Gastroesophageal sphincter (tissue), 4 donors: ENCODE measurements around the gene OTOS. TPM values are rescaled to one million over a fixed set of nuclear protein-coding genes. Genes with fewer than 3 reads are reported as not detected.
A peak's percentile ranks its signal among the peaks of the same experiment; 100 is the strongest.

Source experiments
- ATAC-seq: fragments of 150-250 bp; one replicate; pipeline ENCODE4 v1.9.1; 2016; ENCODE audit warnings: mild to moderate bottlenecking, moderate library complexity
- H3K27ac ChIP-seq, 4 donors: fragments of 200-600 bp; sonication (generic) in 3 of 4; 1 replicate in 3 of 4; 2 replicates in 1 of 4; pipeline ENCODE4 v1.5.1; 2016 to 2019
- H3K27me3 ChIP-seq: fragments of 200-600 bp; sonication (generic); one replicate; pipeline ENCODE4 v1.5.1; 2019
- H3K36me3 ChIP-seq, 2 donors: fragments of 200-600 bp; sonication (generic); one replicate each; pipeline ENCODE4 v1.5.1; 2019; ENCODE audit warnings: control low read depth in 1 of 2
- H3K4me1 ChIP-seq, 3 donors: fragments of 200-600 bp; sonication (generic); 1 replicate in 2 of 3; 2 replicates in 1 of 3; pipeline ENCODE4 v1.5.1; 2016 to 2019; ENCODE audit warnings: control low read depth in 2 of 3
- H3K4me3 ChIP-seq, 2 donors: fragments of 200-600 bp; sonication (generic); one replicate each; pipeline ENCODE4 v1.5.1; 2019; ENCODE audit warnings: mild to moderate bottlenecking in 1 of 2, moderate library complexity in 1 of 2
- H3K9me3 ChIP-seq, 3 donors: fragments of 200-600 bp; sonication (generic); one replicate each; pipeline ENCODE4 v1.5.1; 2017 to 2019; ENCODE audit warnings: control low read depth in 2 of 3
- EP300 ChIP-seq: sonication (generic); formaldehyde crosslinking; IDR thresholded peaks from one replicate; pipeline ENCODE4 v1.6.1; 2017; ENCODE audit warnings: antibody characterized with exemption, mild to moderate bottlenecking
- POLR2A ChIP-seq, 2 donors: fragments of 450-650 bp; IDR thresholded peaks; one replicate each; pipeline ENCODE4 v1.6.1; 2017; ENCODE audit warnings: antibody characterized with exemption in 2 of 2, mild to moderate bottlenecking in 2 of 2, moderate library complexity in 1 of 2
- POLR2AphosphoS5 ChIP-seq: sonication (generic); formaldehyde crosslinking; IDR thresholded peaks from one replicate; pipeline ENCODE4 v1.6.1; 2017; ENCODE audit warnings: antibody characterized with exemption
- WGBS, 2 donors: methylation state at CpG; one replicate each; pipeline ENCODE4 v1.1.5; 2018; ENCODE audit warnings: low coverage in 1 of 2; 5-methylcytosine and 5-hydroxymethylcytosine counted together
- total RNA-seq, 4 donors: library from RNA; depleted of rRNA; stranded (reverse); fragments of >200 nt; gene quantifications; one replicate each; pipeline ENCODE4 v1.1.0, GENCODE V29; 2016
- TF ChIP-seq, protein P1 (sequence below), 4 experiments: fragments of 200-600 bp in 2 of 4; fragments of 450-650 bp in 2 of 4; sonication (generic) in 1 of 4; IDR thresholded peaks; one replicate each; pipeline ENCODE4 v1.5.1; 2017 to 2019; ENCODE audit warnings: antibody characterized with exemption in 4 of 4, mild to moderate bottlenecking in 2 of 4, moderate library complexity in 2 of 4

Gene OTOS
- total RNA-seq, 4 donors from 2014 or later, result not detected

- 20% methylated on average over 1 of the region's 15 CpGs; no CpG with 5 or more reads in 1 of the 2 donors for WGBS, 2 donors
- Histone ChIP-seq H3K36me3 (no peaks in the 10 kb centered on the region), H3K27me3 (peaks cover 78% of the 10 kb centered on the region), H3K4me3 (no peak overlapping the region), H3K9me3 (no peaks in the 10 kb centered on the region), H3K27ac (no peak overlapping the region), H3K4me1 (no peaks in the 10 kb centered on the region)
- no peak for TF ChIP-seq POLR2A (IDR thresholded peaks at IDR 0.05)
- no peak for TF ChIP-seq EP300
- TF ChIP-seq, protein P1, sequence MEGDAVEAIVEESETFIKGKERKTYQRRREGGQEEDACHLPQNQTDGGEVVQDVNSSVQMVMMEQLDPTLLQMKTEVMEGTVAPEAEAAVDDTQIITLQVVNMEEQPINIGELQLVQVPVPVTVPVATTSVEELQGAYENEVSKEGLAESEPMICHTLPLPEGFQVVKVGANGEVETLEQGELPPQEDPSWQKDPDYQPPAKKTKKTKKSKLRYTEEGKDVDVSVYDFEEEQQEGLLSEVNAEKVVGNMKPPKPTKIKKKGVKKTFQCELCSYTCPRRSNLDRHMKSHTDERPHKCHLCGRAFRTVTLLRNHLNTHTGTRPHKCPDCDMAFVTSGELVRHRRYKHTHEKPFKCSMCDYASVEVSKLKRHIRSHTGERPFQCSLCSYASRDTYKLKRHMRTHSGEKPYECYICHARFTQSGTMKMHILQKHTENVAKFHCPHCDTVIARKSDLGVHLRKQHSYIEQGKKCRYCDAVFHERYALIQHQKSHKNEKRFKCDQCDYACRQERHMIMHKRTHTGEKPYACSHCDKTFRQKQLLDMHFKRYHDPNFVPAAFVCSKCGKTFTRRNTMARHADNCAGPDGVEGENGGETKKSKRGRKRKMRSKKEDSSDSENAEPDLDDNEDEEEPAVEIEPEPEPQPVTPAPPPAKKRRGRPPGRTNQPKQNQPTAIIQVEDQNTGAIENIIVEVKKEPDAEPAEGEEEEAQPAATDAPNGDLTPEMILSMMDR (IDR thresholded peaks at IDR 0.05), result no peak
- no peak for TF ChIP-seq POLR2AphosphoS5
- ATAC-seq, result no peak
These were observed 11.1 kb upstream of the OTOS start for GRCh38 chr2:240151477-240152031.

- peaks cover 78% of the 10 kb centered on the region for H3K27me3 ChIP-seq
- no peak for ATAC-seq
- no peaks in the 10 kb centered on the region for H3K36me3 ChIP-seq
- H3K27ac ChIP-seq, result no peak overlapping the region
- no peak overlapping the region for H3K4me3 ChIP-seq
- H3K4me1 ChIP-seq, result no peaks in the 10 kb centered on the region
- no peaks in the 10 kb centered on the region for H3K9me3 ChIP-seq
- 13 to 54% methylated on average over 2 to 3 of the region's 12 CpGs for WGBS, 2 donors
- no peak for TF ChIP-seq POLR2AphosphoS5
- TF ChIP-seq EP300, result no peak
- TF ChIP-seq, protein P1 (IDR thresholded peaks at IDR 0.05), result peak in 2 of 4 experiments; percentile 18 to 54
These were observed 9.7 kb upstream of the OTOS start for GRCh38 chr2:240149943-240150784.

DNA sequence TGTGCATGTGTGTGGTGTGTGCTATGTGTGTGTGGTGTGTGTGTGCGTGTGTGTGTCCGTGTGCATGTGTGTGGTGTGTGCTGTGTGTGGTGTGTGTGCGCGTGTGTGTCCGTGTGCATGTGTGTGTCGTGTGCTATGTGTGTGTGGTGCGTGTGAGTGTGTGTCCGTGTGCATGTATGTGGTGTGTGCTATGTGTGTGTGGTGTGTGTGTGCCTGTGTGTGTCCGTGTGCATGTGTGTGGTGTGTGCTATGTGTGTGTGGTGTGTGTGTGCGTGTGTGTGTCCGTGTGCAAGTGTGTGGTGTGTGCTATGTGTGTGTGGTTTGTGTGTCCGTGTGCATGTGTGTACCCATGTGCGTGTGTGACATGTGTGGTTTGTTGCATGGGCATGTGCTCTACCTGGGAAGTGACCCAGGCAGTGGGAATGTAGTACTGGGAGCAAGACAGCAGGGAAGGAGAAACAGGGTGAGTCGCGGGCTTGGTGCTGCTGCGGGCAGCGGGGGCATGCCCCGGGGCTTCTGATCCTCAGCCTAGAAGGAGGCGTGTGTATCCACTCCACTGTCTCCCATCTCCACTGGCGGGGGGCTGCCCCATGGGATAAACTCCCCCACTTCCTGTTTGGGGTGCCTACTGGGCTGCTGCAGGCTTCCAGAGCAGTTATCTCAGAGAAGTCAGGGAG lies 7.6 kb upstream of the OTOS start:
- TF ChIP-seq POLR2AphosphoS5, result no peak
- no peak for TF ChIP-seq POLR2A (IDR thresholded peaks at IDR 0.05)
- no peak for TF ChIP-seq EP300
- TF ChIP-seq, protein P1 (IDR thresholded peaks at IDR 0.05), result no peak
- no peak for ATAC-seq
- Histone ChIP-seq H3K9me3 (no peaks in the 10 kb centered on the region), H3K4me1 (peaks cover 0 to 8% (median 0%) of the 10 kb centered on the region in 3 donors), H3K27me3 (peaks cover 82% of the 10 kb centered on the region), H3K4me3 (no peak overlapping the region), H3K36me3 (no peaks in the 10 kb centered on the region), H3K27ac (no peak overlapping the region)
- 72 to 74% methylated on average over 2 to 10 of the region's 20 CpGs for WGBS, 2 donors

GRCh38 chr2:240147382-240147781 lies 6.9 kb upstream of the OTOS start:
- Histone ChIP-seq H3K27me3 (peaks cover 84% of the 10 kb centered on the region), H3K36me3 (no peaks in the 10 kb centered on the region), H3K4me3 (no peak overlapping the region), H3K27ac (no peak overlapping the region), H3K4me1 (peaks cover 0 to 8% (median 0%) of the 10 kb centered on the region in 3 donors), H3K9me3 (no peaks in the 10 kb centered on the region)
- TF ChIP-seq POLR2A (IDR thresholded peaks at IDR 0.05) (no peak), POLR2AphosphoS5 (no peak)
- TF ChIP-seq, protein P1 (IDR thresholded peaks at IDR 0.05), result no peak
- ATAC-seq, result no peak
- 83% methylated on average over 1 of the region's 5 CpGs; no CpG with 5 or more reads in 1 of the 2 donors for WGBS, 2 donors
